Measurements from ENCODE around the gene CALML5.

CALML5 gene

GRCh38 chr10:5500910-5501309, 1.5 kb upstream of the CALML5 start:
- no peak overlapping the region for H3K4me3 ChIP-seq (ENCODE audit: low read depth, low read length)
- CTCF ChIA-PET, result interaction anchor here (2.8 kb wide), 1 partner anchor 122 kb away, joined by 11 read pairs; no protein-coding TSS in a partner anchor
- TF ChIP-seq ZNF341 (tag by site-specific recombination; IDR thresholded peaks at IDR 0.05; ENCODE audit: low read depth), result peak; percentile 56
- no peak for TF ChIP-seq ZNF2 (tag by site-specific recombination; IDR thresholded peaks at IDR 0.05)
- POLR2A ChIA-PET, result interaction anchor here (1.2 kb wide), 1 partner anchor 55 kb away, joined by 3 read pairs; no protein-coding TSS in a partner anchor
- no peaks in the 10 kb centered on the region for H3K9me3 ChIP-seq (ENCODE audit: control insufficient read depth, insufficient read depth, low read depth, low read length)
- H3K27ac ChIP-seq (ENCODE audit: extremely low read depth, low read depth, low read length), result no peak overlapping the region
- H3K4me1 ChIP-seq (ENCODE audit: control insufficient read depth, insufficient read depth, low read length), result no peaks in the 10 kb centered on the region
- no peaks in the 10 kb centered on the region for H3K36me3 ChIP-seq (ENCODE audit: control insufficient read depth in 2 of 2, insufficient read depth in 1 of 2, low read length in 2 of 2)

- Histone ChIP-seq H3K36me3 (ENCODE audit: control insufficient read depth in 2 of 2, insufficient read depth in 1 of 2, low read length in 2 of 2) (no peaks in the 10 kb centered on the region), H3K4me1 (ENCODE audit: control insufficient read depth, insufficient read depth, low read length) (no peaks in the 10 kb centered on the region), H3K4me3 (ENCODE audit: low read depth, low read length) (no peak overlapping the region), H3K27ac (ENCODE audit: extremely low read depth, low read depth, low read length) (no peak overlapping the region), H3K9me3 (ENCODE audit: control insufficient read depth, insufficient read depth, low read depth, low read length) (no peaks in the 10 kb centered on the region)
- CTCF ChIA-PET, result interaction anchor here (0.6 to 2.8 kb wide), 3 partner anchors 17 to 123 kb away, joined by 3 to 11 read pairs (median 3); no protein-coding TSS in a partner anchor
- TF ChIP-seq ZNF133 (tag by site-specific recombination; IDR thresholded peaks at IDR 0.05), result no peak
- no peak for TF ChIP-seq ZNF791 (tag by site-specific recombination; IDR thresholded peaks at IDR 0.05)
- POLR2A ChIA-PET, result no interaction called here
These were observed 846 bp upstream of the CALML5 start for GRCh38 chr10:5500162-5500670.

GRCh38 chr10:5498791-5499492, 428 bp downstream of the CALML5 start:
- ChIA-PET CTCF (interaction anchor here (2.8 kb wide), 1 partner anchor 124 kb away, joined by 11 read pairs; no protein-coding TSS in a partner anchor), POLR2A (no interaction called here)
- H3K4me1 ChIP-seq (ENCODE audit: control insufficient read depth, insufficient read depth, low read length), result no peaks in the 10 kb centered on the region
- TF ChIP-seq ZNF404 (tag by site-specific recombination; IDR thresholded peaks at IDR 0.05) (no peak), IKZF3 (tag by site-specific recombination; IDR thresholded peaks at IDR 0.05) (no peak), ZNF133 (tag by site-specific recombination; IDR thresholded peaks at IDR 0.05) (no peak), EGR2 (tag by site-specific recombination; IDR thresholded peaks at IDR 0.05; ENCODE audit: low read depth) (no peak), ZNF19 (tag by site-specific recombination; IDR thresholded peaks at IDR 0.05; ENCODE audit: low read depth) (no peak)
- H3K9me3 ChIP-seq (ENCODE audit: control insufficient read depth, insufficient read depth, low read depth, low read length), result no peaks in the 10 kb centered on the region
- H3K36me3 ChIP-seq (ENCODE audit: control insufficient read depth in 2 of 2, insufficient read depth in 1 of 2, low read length in 2 of 2), result no peaks in the 10 kb centered on the region
- no peak overlapping the region for H3K27ac ChIP-seq (ENCODE audit: extremely low read depth, low read depth, low read length)
- H3K4me3 ChIP-seq (ENCODE audit: low read depth, low read length), result no peak overlapping the region

- H3K27ac ChIP-seq (ENCODE audit: extremely low read depth, low read depth, low read length), result no peak overlapping the region
- H3K4me3 ChIP-seq (ENCODE audit: low read depth, low read length), result no peak overlapping the region
- no peaks in the 10 kb centered on the region for H3K9me3 ChIP-seq (ENCODE audit: control insufficient read depth, insufficient read depth, low read depth, low read length)
- CTCF ChIA-PET, result interaction anchor here (0.5 to 0.7 kb wide), 2 partner anchors 77 to 375 kb away, joined by 3 to 4 read pairs; no protein-coding TSS in a partner anchor
- POLR2A ChIA-PET, result no interaction called here
- TF ChIP-seq ZSCAN4 (tag by site-specific recombination; IDR thresholded peaks at IDR 0.05) (peak; percentile 73), ZNF529 (tag by site-specific recombination; IDR thresholded peaks at IDR 0.05; ENCODE audit: insufficient replicate concordance) (no peak), KLF9 (tag by site-specific recombination; IDR thresholded peaks at IDR 0.05; ENCODE audit: low read depth) (0 out of 2 replicates have a peak, but pooled peaks have one; percentile 26)
- no peaks in the 10 kb centered on the region for H3K4me1 ChIP-seq (ENCODE audit: control insufficient read depth, insufficient read depth, low read length)
- H3K36me3 ChIP-seq (ENCODE audit: control insufficient read depth in 2 of 2, insufficient read depth in 1 of 2, low read length in 2 of 2), result no peaks in the 10 kb centered on the region
These were observed 1.2 kb downstream of the CALML5 start for GRCh38 chr10:5497948-5498730.

- H3K9me3 ChIP-seq (ENCODE audit: control insufficient read depth, insufficient read depth, low read depth, low read length), result no peaks in the 10 kb centered on the region
- H3K27ac ChIP-seq (ENCODE audit: extremely low read depth, low read depth, low read length), result no peak overlapping the region
- H3K36me3 ChIP-seq (ENCODE audit: control insufficient read depth in 2 of 2, insufficient read depth in 1 of 2, low read length in 2 of 2), result no peaks in the 10 kb centered on the region
- H3K4me3 ChIP-seq (ENCODE audit: low read depth, low read length), result no peak overlapping the region
- CTCF ChIA-PET, result no interaction called here
- no peaks in the 10 kb centered on the region for H3K4me1 ChIP-seq (ENCODE audit: control insufficient read depth, insufficient read depth, low read length)
- POLR2A ChIA-PET, result no interaction called here
- no peak for TF ChIP-seq ZNF23 (tag by site-specific recombination; IDR thresholded peaks at IDR 0.05; ENCODE audit: borderline replicate concordance)
- no peak for TF ChIP-seq MEIS1 (CRISPR knock-in tag; IDR thresholded peaks at IDR 0.05; ENCODE audit: borderline replicate concordance)
- no peak for TF ChIP-seq PRDM1 (tag by site-specific recombination; IDR thresholded peaks at IDR 0.05)
- TF ChIP-seq EGR2 (tag by site-specific recombination; IDR thresholded peaks at IDR 0.05; ENCODE audit: low read depth), result no peak
- no peak for TF ChIP-seq ZNF521 (tag by site-specific recombination; IDR thresholded peaks at IDR 0.05)
- no peak for TF ChIP-seq ZNF561 (tag by site-specific recombination; IDR thresholded peaks at IDR 0.05; ENCODE audit: borderline replicate concordance)
- no peak for TF ChIP-seq ZNF221 (tag by site-specific recombination; IDR thresholded peaks at IDR 0.05; ENCODE audit: borderline replicate concordance)
- no peak for TF ChIP-seq KLF7 (tag by site-specific recombination; IDR thresholded peaks at IDR 0.05; ENCODE audit: borderline replicate concordance)
- no peak for TF ChIP-seq ZXDB (tag by site-specific recombination; IDR thresholded peaks at IDR 0.05)
- TF ChIP-seq ZNF510 (tag by site-specific recombination; IDR thresholded peaks at IDR 0.05; ENCODE audit: insufficient replicate concordance), result no peak
- no peak for TF ChIP-seq SETDB1 (IDR thresholded peaks at IDR 0.05; ENCODE audit: insufficient read length, low read length)
- TF ChIP-seq ZNF747 (tag by site-specific recombination; IDR thresholded peaks at IDR 0.05), result no peak
These were observed 2.1 kb downstream of the CALML5 start for GRCh38 chr10:5497289-5497688.
